Measurements from ENCODE around the gene CDC42BPA. TPM values are rescaled to one million over a fixed set of nuclear protein-coding genes. Genes with fewer than 3 reads are reported as not detected.

CDC42BPA gene
- total and polyA plus RNA-seq, 2 of the 8 experiments (the other 6 are each of a cell fraction or from before 2014, with no cell fraction given) = 7.1 to 28.5 TPM

GRCh38 chr1:227333423-227333822 lies 15.1 kb upstream of the CDC42BPA start:
- Histone ChIP-seq H2AFZ (ENCODE audit: low read length) (no peak overlapping the region), H2BK20ac (ENCODE audit: low read length) (no peak overlapping the region), H3K27ac (ENCODE audit: low read depth, low read length) (no peak overlapping the region), H3K23ac (ENCODE audit: insufficient read length) (no peak overlapping the region), H2BK5ac (ENCODE audit: low read depth, low read length) (no peak overlapping the region), H3K4me2 (ENCODE audit: insufficient read depth in 1 of 2, low read depth in 2 of 2, low read length in 2 of 2) (no peak overlapping the region), H3K79me2 (ENCODE audit: control insufficient read depth in 1 of 2, insufficient read depth in 2 of 2, low read length in 2 of 2) (no peaks in the 10 kb centered on the region), H2BK12ac (ENCODE audit: low read depth, low read length) (no peak overlapping the region), H2AK5ac (ENCODE audit: low read depth, low read length) (no peak overlapping the region), H2BK15ac (ENCODE audit: low read length) (no peak overlapping the region), H4K20me1 (replicated peaks in 1 of 2; ENCODE audit: control insufficient read depth in 1 of 2, insufficient read depth in 2 of 2, low read length in 2 of 2) (no peaks in the 10 kb centered on the region), H3K4me3 (ENCODE audit: extremely low read depth in 1 of 4, insufficient read depth in 2 of 4, low read depth in 3 of 4, low read length in 4 of 4) (no peak overlapping the region), H3K79me1 (ENCODE audit: low read depth, low read length) (no peaks in the 10 kb centered on the region), H4K8ac (ENCODE audit: extremely low read depth, insufficient read depth, low read length) (no peak overlapping the region), H3K4ac (replicated peaks; ENCODE audit: insufficient read length, low read depth, low read length) (no peak overlapping the region), H4K91ac (replicated peaks; ENCODE audit: insufficient read length, low read length) (no peak overlapping the region), H3K9me3 (ENCODE audit: insufficient read depth in 2 of 2, low read depth in 1 of 2, low read length in 1 of 2) (peaks cover 4 to 9% of the 10 kb centered on the region in 2 experiments; a peak in 2 of 4 replicates), H3K23me2 (ENCODE audit: low read depth, low read length) (no peaks in the 10 kb centered on the region; the same call in 1 of the 2 replicates), H3K9ac (replicated peaks in 1 of 4; ENCODE audit: extremely low read depth in 1 of 4, low read depth in 3 of 4, low read length in 3 of 4) (no peak overlapping the region), H3K27me3 (replicated peaks in 1 of 4; ENCODE audit: control insufficient read depth in 3 of 4, extremely low read depth in 1 of 4, insufficient read depth in 3 of 4, low read length in 3 of 4) (no peaks in the 10 kb centered on the region), H2BK120ac (replicated peaks; ENCODE audit: low read depth, low read length) (no peak overlapping the region), H3K4me1 (replicated peaks in 1 of 4; ENCODE audit: control insufficient read depth in 3 of 4, insufficient read depth in 4 of 4, low read length in 3 of 4) (peaks cover 0 to 5% (median 2%) of the 10 kb centered on the region in 4 experiments; a peak in 3 of 7 replicates), H4K5ac (ENCODE audit: insufficient read length, low read depth, low read length) (no peak overlapping the region), H3K36me3 (ENCODE audit: control insufficient read depth in 2 of 4, insufficient read depth in 4 of 4, low read length in 3 of 4) (no peaks in the 10 kb centered on the region), H3K18ac (ENCODE audit: extremely low read depth, low read length) (no peak overlapping the region), H3K56ac (replicated peaks; ENCODE audit: insufficient read length, low read depth, low read length) (no peak overlapping the region), H3K14ac (ENCODE audit: insufficient read length) (no peak overlapping the region)
- WGBS, 2 experiments (ENCODE audit: extremely low coverage in 1 of 2, insufficient coverage in 1 of 2, insufficient read length in 1 of 2, insufficient replicate concordance in 2 of 2, low coverage in 1 of 2, low lambda C conversion rate in 2 of 2, missing lambda C conversion rate in 1 of 2) = 89% methylated on average over 4 of the region's 4 CpGs; no CpG with 5 or more reads in 1 of the 2 experiments
- ChIA-PET POLR2A (ENCODE audit: partially characterized antibody) (interaction anchor here (0.6 kb wide), 1 partner anchor 16 kb away, joined by 5 read pairs; no protein-coding TSS in a partner anchor), CTCF (ENCODE audit: partially characterized antibody) (interaction anchor here (0.6 kb wide), 1 partner anchor 142 kb away, joined by 3 read pairs; no protein-coding TSS in a partner anchor)
- DNase-seq (ENCODE audit: low read depth in 1 of 2, low spot score in 2 of 2) (no peak), FAIRE-seq (no peak)
- TF ChIP-seq MAFK (IDR thresholded peaks at IDR 0.05; ENCODE audit: low read depth, low read length) (no peak), SRF (IDR thresholded peaks at IDR 0.05; ENCODE audit: low read depth, low read length) (no peak), EP300 (IDR thresholded peaks at IDR 0.05; ENCODE audit: borderline replicate concordance in 1 of 2, low read depth in 2 of 2, low read length in 2 of 2) (no peak), PHF8 (conservative IDR thresholded peaks at IDR 0.05; ENCODE audit: low read depth, low read length) (no peak), ASH2L (IDR thresholded peaks at IDR 0.05; ENCODE audit: low read length) (no peak), RAD21 (IDR thresholded peaks at IDR 0.05 in 1 of 2, conservative IDR thresholded peaks at IDR 0.05 in 1 of 2; ENCODE audit: low read depth in 2 of 2, low read length in 2 of 2) (no peak), TCF12 (IDR thresholded peaks at IDR 0.05; ENCODE audit: low read depth, low read length) (no peak), CHD2 (IDR thresholded peaks at IDR 0.05; ENCODE audit: low read length) (no peak), HDAC6 (IDR thresholded peaks at IDR 0.05; ENCODE audit: low read depth, low read length) (no peak), SAP30 (IDR thresholded peaks at IDR 0.05; ENCODE audit: insufficient read depth, insufficient replicate concordance, low read length) (no peak), YY1 (IDR thresholded peaks at IDR 0.05; ENCODE audit: low read depth, low read length) (no peak)

Data from H1 (cell line).